Naive thymus-derived CD4-positive, alpha-beta T cell (primary cell): ENCODE measurements around the gene ANGPT4. TPM values are rescaled to one million over a fixed set of nuclear protein-coding genes. Genes with fewer than 3 reads are reported as not detected.

Source experiments
- ATAC-seq: fragments of 150-1000 bp; cut with Tn5 transposase; 2 replicates; pipeline ENCODE4 v1.10.0; 2021; ENCODE audit warnings: mild to moderate bottlenecking, moderate library complexity
- CTCF ChIA-PET: fragments of 350-600 bp; sonication (Branson Sonifier 250); formaldehyde crosslinking; loops from one replicate; lab custom pipeline; 2021; ENCODE audit warnings: antibody characterized with exemption; lab: Charles Lee
- POLR2A ChIA-PET: fragments of 350-600 bp; sonication (Branson Sonifier 250); formaldehyde crosslinking; loops from one replicate; lab custom pipeline; 2021; ENCODE audit warnings: antibody characterized with exemption, inconsistent platforms; lab: Charles Lee
- DNase-seq, 9 donors: peaks; one replicate each; pipeline versions ENCODE4 v3.0.0 to v3.0.0-alpha.2; 2020 to 2022; ENCODE audit warnings: mixed read lengths in 1 of 9
- H3K27ac ChIP-seq: one replicate; pipeline ENCODE4 v1.7.0; 2013; ENCODE audit warnings: mild to moderate bottlenecking, low read depth, low read length, moderate library complexity
- H3K27me3 ChIP-seq, 2 donors: one replicate each; pipeline ENCODE4 v1.7.0; 2013; ENCODE audit warnings: low read length in 2 of 2, mild to moderate bottlenecking in 2 of 2, moderate library complexity in 2 of 2; ENCODE audit not compliant: control insufficient read depth in 2 of 2, insufficient read depth in 2 of 2
- H3K36me3 ChIP-seq, 3 experiments: 1 replicate in 2 of 3; 2 replicates in 1 of 3; pipeline ENCODE4 v1.7.0; 2013; ENCODE audit warnings: low read length in 3 of 3, mild to moderate bottlenecking in 3 of 3, moderate library complexity in 1 of 3; ENCODE audit not compliant: insufficient read depth in 3 of 3, control insufficient read depth in 2 of 3
- H3K4me1 ChIP-seq, 2 donors: one replicate each; pipeline ENCODE4 v1.7.0; 2013; ENCODE audit warnings: low read length in 2 of 2, mild to moderate bottlenecking in 2 of 2, moderate library complexity in 1 of 2; ENCODE audit not compliant: control insufficient read depth in 2 of 2, insufficient read depth in 2 of 2
- H3K4me3 ChIP-seq: 2 replicates; pipeline ENCODE4 v1.7.0; 2013; ENCODE audit warnings: mild to moderate bottlenecking, low read length
- H3K9me3 ChIP-seq, 3 experiments: 1 replicate in 2 of 3; 2 replicates in 1 of 3; pipeline ENCODE4 v1.7.0; 2013; ENCODE audit warnings: low read length in 3 of 3; ENCODE audit not compliant: control insufficient read depth in 2 of 3
- H3K27ac Mint-ChIP-seq, 9 donors: one replicate each; pipeline ENCODE4 v1.8.0; 2020 to 2022; ENCODE audit warnings: mixed read lengths in 9 of 9, mild to moderate bottlenecking in 8 of 9, moderate library complexity in 5 of 9, inconsistent platforms in 2 of 9
- H3K27me3 Mint-ChIP-seq, 5 donors: one replicate each; pipeline ENCODE4 v1.8.0; 2021 to 2022; ENCODE audit warnings: mixed read lengths in 5 of 5, mild to moderate bottlenecking in 1 of 5
- H3K36me3 Mint-ChIP-seq, 5 donors: one replicate each; pipeline ENCODE4 v1.8.0; 2020 to 2022; ENCODE audit warnings: mixed read lengths in 5 of 5, mild to moderate bottlenecking in 3 of 5, inconsistent platforms in 1 of 5
- H3K4me1 Mint-ChIP-seq, 7 donors: one replicate each; pipeline ENCODE4 v1.8.0; 2020 to 2022; ENCODE audit warnings: mixed read lengths in 7 of 7, mild to moderate bottlenecking in 3 of 7, inconsistent platforms in 1 of 7
- H3K4me3 Mint-ChIP-seq, 10 donors: one replicate each; pipeline ENCODE4 v1.8.0; 2020 to 2022; ENCODE audit warnings: mild to moderate bottlenecking in 10 of 10, mixed read lengths in 10 of 10, moderate library complexity in 6 of 10, inconsistent platforms in 2 of 10
- H3K9me3 Mint-ChIP-seq, 11 donors: one replicate each; pipeline ENCODE4 v1.8.0; 2020 to 2022; ENCODE audit warnings: mixed read lengths in 11 of 11, mild to moderate bottlenecking in 4 of 11, inconsistent platforms in 1 of 11, moderate library complexity in 1 of 11
- intact Hi-C, 2 donors: fragments of 100-400 bp; cut with micrococcal nuclease; formaldehyde crosslinking; loops; one replicate each; pipeline ENCODE4 v1.15.1; 2023
- polyA plus RNA-seq, 2 donors: library from polyadenylated mRNA; unstranded; fragments of 300-500 nt; fragmentation: Illumina TruSeq; gene quantifications; one replicate each; pipeline ENCODE4 v1.2.3, GENCODE V29; 2021
- total RNA-seq, 6 experiments: library from RNA in 5 of 6; stranded (reverse) in 5 of 6; gene quantifications; 1 replicate in 5 of 6; 2 replicates in 1 of 6; pipeline ENCODE4 v1.2.3 and lab custom pipeline; 2021 to 2026

ANGPT4 gene, protein sequence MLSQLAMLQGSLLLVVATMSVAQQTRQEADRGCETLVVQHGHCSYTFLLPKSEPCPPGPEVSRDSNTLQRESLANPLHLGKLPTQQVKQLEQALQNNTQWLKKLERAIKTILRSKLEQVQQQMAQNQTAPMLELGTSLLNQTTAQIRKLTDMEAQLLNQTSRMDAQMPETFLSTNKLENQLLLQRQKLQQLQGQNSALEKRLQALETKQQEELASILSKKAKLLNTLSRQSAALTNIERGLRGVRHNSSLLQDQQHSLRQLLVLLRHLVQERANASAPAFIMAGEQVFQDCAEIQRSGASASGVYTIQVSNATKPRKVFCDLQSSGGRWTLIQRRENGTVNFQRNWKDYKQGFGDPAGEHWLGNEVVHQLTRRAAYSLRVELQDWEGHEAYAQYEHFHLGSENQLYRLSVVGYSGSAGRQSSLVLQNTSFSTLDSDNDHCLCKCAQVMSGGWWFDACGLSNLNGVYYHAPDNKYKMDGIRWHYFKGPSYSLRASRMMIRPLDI
- total RNA-seq (not detected), polyA plus RNA-seq (not detected), total RNA-seq (lab: John Stamatoyannopoulos, UW) (not detected)

DNA sequence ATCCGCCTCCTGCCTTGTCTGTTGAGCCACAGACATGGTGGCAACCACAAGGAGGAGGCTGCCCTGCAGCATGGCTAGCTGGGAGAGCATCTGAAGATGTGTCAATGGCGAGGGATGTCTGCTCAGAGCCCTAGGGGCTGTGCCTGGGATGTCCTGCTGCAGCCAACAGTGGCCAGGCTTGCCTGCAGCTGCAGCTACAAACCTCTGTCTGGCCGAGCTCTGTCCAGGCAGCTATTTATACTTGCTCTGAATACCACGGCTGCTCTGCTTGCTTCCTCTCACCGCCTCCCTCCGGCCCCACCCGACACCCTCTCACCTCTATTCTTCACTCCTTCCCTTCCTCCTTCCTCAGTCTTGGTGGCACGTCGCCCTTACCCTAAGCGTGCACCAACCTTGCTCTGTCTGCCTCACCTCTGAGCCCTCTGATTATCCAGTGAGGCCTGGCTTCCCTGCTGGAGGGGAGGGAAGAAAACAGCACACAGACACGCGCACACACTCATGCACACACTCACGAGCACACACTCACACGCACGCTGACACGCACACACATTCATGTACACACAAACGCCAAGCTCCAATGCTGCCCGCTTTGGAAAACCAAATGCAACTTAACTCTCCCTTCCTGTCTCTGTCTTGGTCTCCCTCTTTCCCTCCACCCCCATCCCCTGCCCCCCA lies at the start of gene ANGPT4:
Gene ANGPT4, minus strand, starts transcription at position 210 of the 675 bp plus-strand sequence. Its CDS starts 120 bp downstream, at position 90.
- H3K4me3 Mint-ChIP-seq, result peak within 1 kb of the TSS in 1 of 10 donors; percentile 27
- Histone ChIP-seq H3K4me1 (no peaks in the 10 kb centered on the region), H3K27me3 (no peaks in the 10 kb centered on the region), H3K36me3 (no peaks in the 10 kb centered on the region), H3K9me3 (no peaks in the 10 kb centered on the region), H3K4me3 (no peak within 1 kb of the TSS), H3K27ac (no peak within 1 kb of the TSS)
- intact Hi-C loops, result no loop called here
- H3K36me3 Mint-ChIP-seq, result no peaks in the 10 kb centered on the region
- POLR2A ChIA-PET, result interaction anchor here (0.6 kb wide), 1 partner anchor 16 kb away, joined by 3 read pairs; no protein-coding TSS in a partner anchor
- H3K4me1 Mint-ChIP-seq, result peaks cover 0 to 16% (median 0%) of the 10 kb centered on the region in 7 donors
- CTCF ChIA-PET, result no interaction called here
- peak within 1 kb of the TSS in 1 of 9 donors; percentile 7 for H3K27ac Mint-ChIP-seq
- H3K9me3 Mint-ChIP-seq, result peaks cover 0 to 3% (median 0%) of the 10 kb centered on the region in 11 donors
- no peak for DNase-seq
- H3K27me3 Mint-ChIP-seq, result peaks cover 0 to 31% (median 8%) of the 10 kb centered on the region in 5 donors
- ATAC-seq, result no peak

DNA sequence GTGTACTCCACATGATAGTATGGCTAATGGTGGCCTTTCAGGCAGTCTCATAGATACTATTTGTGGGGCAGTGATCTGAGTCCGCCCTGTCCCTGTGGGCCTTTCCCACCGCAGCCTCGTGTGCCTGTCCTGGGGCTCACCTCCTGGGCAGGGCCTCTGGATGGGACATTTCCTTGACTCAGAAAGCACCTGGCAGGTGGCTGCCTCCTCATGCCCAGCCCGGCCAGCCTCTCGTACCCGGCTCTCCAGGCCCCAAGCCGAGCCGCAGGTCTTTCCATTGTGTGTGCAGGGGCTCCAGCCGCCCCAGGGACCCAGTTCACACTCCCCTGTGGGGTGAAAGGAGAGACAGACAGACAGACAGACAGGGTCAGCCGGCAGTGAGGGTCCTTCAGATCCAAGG lies 47.7 kb upstream of the ANGPT4 start:
- Mint-ChIP-seq H3K4me1 (peaks cover 0 to 4% (median 0%) of the 10 kb centered on the region in 7 donors), H3K36me3 (no peaks in the 10 kb centered on the region), H3K4me3 (no peak overlapping the region), H3K9me3 (peaks cover 0 to 5% (median 0%) of the 10 kb centered on the region in 11 donors), H3K27ac (no peak overlapping the region), H3K27me3 (peaks cover 3 to 19% (median 13%) of the 10 kb centered on the region in 5 donors)
- ATAC-seq (no peak), DNase-seq (no peak)
- Histone ChIP-seq H3K27ac (no peak overlapping the region), H3K36me3 (no peaks in the 10 kb centered on the region), H3K4me3 (no peak overlapping the region), H3K27me3 (no peaks in the 10 kb centered on the region), H3K9me3 (no peaks in the 10 kb centered on the region), H3K4me1 (no peaks in the 10 kb centered on the region)
- POLR2A ChIA-PET, result no interaction called here
- intact Hi-C loops, result no loop called here
- CTCF ChIA-PET, result no interaction called here

DNA sequence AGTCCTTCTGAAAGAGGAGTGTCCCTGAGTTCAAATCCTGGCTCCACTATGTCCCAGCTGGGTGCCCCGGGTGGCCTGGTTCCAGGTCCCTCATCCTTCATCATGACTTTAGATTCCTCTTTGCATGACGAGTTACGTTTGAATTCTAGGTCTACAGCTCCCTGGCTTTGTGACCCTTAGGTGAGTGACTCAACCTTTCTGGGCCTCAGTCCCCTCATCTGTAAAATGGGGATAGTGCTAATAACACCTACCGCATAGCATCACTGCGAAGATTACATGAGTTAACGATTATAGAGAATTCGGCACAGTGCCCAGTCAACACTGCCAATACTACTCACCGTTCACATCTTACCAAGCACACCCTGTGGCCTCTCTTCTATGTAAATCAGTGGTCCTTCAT lies 46.5 kb upstream of the ANGPT4 start:
- no peak for DNase-seq

DNA sequence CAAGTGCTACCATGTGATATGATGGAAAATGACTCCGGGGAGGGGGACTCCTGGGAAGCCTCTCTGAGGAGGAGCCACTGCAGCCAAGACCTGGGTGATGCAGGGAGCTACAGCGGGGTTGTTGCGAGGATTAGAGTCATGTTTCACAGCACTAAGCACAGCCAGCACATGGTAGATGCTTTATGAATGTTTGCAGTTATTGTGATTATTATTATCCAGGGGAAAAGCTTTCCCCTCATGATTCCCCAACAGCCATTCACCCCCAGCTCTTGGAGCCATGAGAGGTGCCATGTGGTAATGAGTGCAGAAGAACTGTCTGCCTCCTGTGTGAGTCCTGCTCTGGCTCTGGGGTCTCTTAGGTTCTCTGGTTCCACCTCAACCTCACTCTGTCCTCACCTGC lies 46.1 kb upstream of the ANGPT4 start:
- Mint-ChIP-seq H3K4me3 (no peak overlapping the region), H3K9me3 (no peaks in the 10 kb centered on the region), H3K4me1 (peaks cover 0 to 5% (median 0%) of the 10 kb centered on the region in 7 donors), H3K27ac (no peak overlapping the region), H3K27me3 (peaks cover 6 to 28% (median 17%) of the 10 kb centered on the region in 5 donors), H3K36me3 (no peaks in the 10 kb centered on the region)
- POLR2A ChIA-PET, result no interaction called here
- Histone ChIP-seq H3K4me3 (no peak overlapping the region), H3K9me3 (no peaks in the 10 kb centered on the region), H3K27ac (no peak overlapping the region), H3K27me3 (no peaks in the 10 kb centered on the region), H3K4me1 (no peaks in the 10 kb centered on the region), H3K36me3 (no peaks in the 10 kb centered on the region)
- intact Hi-C loops, result no loop called here
- ATAC-seq (no peak), DNase-seq (no peak)
- CTCF ChIA-PET, result no interaction called here

More for the DNA sequence above, 46.5 kb upstream of the ANGPT4 start:
- peaks cover 0 to 5% (median 0%) of the 10 kb centered on the region in 7 donors for H3K4me1 Mint-ChIP-seq
- no peak for ATAC-seq
- H3K4me3 ChIP-seq, result no peak overlapping the region
- no peaks in the 10 kb centered on the region for H3K36me3 Mint-ChIP-seq
- H3K27ac ChIP-seq, result no peak overlapping the region
- no peaks in the 10 kb centered on the region for H3K4me1 ChIP-seq
- intact Hi-C loops, result no loop called here
- H3K27me3 ChIP-seq, result no peaks in the 10 kb centered on the region
- H3K9me3 ChIP-seq, result no peaks in the 10 kb centered on the region
- ChIA-PET POLR2A (no interaction called here), CTCF (no interaction called here)
- H3K27ac Mint-ChIP-seq, result no peak overlapping the region
- H3K36me3 ChIP-seq, result no peaks in the 10 kb centered on the region
- H3K4me3 Mint-ChIP-seq, result no peak overlapping the region
- peaks cover 0 to 1% (median 0%) of the 10 kb centered on the region in 11 donors for H3K9me3 Mint-ChIP-seq
- H3K27me3 Mint-ChIP-seq, result peaks cover 6 to 26% (median 17%) of the 10 kb centered on the region in 5 donors

DNA sequence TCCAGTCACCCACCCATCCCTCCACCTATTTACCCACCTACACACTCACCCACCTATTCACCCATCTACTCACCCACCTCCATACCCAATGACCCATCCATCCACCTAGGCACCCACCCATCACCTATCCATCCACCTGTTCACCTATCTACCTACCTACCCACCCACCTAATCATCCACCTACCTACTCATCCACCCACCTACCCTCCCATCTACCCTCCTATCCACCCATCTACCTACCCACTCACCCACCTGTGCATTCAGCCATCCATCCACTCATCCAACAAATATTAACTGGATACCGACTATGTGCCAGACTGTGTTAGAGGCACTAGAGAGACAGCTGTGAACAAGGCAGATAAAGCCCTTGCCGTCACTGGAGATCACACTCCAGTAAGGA lies 45.6 kb upstream of the ANGPT4 start:
- no peaks in the 10 kb centered on the region for H3K27me3 ChIP-seq
- CTCF ChIA-PET, result no interaction called here

DNA sequence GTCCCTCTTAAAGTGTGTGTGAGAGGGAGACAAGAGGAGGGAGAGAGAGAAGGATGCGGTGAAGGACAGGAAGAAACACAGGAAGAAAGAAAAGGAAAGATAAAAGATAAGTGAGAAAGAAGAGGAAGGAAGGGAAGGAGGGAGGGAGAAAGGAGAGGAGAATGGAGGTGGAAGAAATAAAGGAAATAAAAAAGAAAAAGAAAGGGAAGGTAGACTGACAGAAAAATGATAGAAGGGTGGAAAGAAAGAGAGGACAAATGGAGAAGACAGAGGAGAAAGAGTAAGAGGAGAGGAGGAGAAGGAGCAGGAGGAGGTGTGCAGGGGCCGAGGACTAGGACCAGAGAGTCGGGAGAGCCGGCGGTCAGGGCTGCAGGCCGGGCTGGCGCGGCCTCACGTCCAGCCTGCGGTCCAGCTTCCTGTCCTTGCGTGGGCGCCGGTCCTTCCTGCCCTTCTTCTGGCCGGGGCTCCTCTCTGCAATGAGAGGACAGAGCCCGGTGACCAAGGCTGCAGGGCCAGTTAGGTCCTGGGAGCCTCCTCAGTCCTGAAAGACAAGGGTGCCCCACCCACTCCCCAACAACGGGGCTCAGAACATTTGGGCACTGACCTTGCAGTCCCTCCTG lies 44.0 kb upstream of the ANGPT4 start:
- H3K27me3 Mint-ChIP-seq, result peaks cover 16 to 40% (median 23%) of the 10 kb centered on the region in 5 donors
- DNase-seq, result no peak
- Histone ChIP-seq H3K4me3 (no peak overlapping the region), H3K27ac (no peak overlapping the region), H3K27me3 (no peaks in the 10 kb centered on the region), H3K4me1 (no peaks in the 10 kb centered on the region), H3K9me3 (no peaks in the 10 kb centered on the region), H3K36me3 (no peaks in the 10 kb centered on the region)
- intact Hi-C loops, result loop anchor here (5.0 to 10.0 kb wide), 2 partner anchors 75 to 252 kb away; no protein-coding TSS in a partner anchor
- H3K27ac Mint-ChIP-seq, result no peak overlapping the region
- H3K36me3 Mint-ChIP-seq, result no peaks in the 10 kb centered on the region
- ATAC-seq, result no peak
- H3K4me3 Mint-ChIP-seq, result no peak overlapping the region
- POLR2A ChIA-PET, result no interaction called here
- CTCF ChIA-PET, result interaction anchor here (0.8 kb wide), 1 partner anchor 146 kb away, joined by 4 read pairs; no protein-coding TSS in a partner anchor
- H3K4me1 Mint-ChIP-seq, result peaks cover 0 to 8% (median 0%) of the 10 kb centered on the region in 7 donors
- no peaks in the 10 kb centered on the region for H3K9me3 Mint-ChIP-seq

More for the DNA sequence above, 45.6 kb upstream of the ANGPT4 start:
- Mint-ChIP-seq H3K4me1 (peaks cover 0 to 5% (median 0%) of the 10 kb centered on the region in 7 donors), H3K27ac (no peak overlapping the region), H3K36me3 (no peaks in the 10 kb centered on the region), H3K27me3 (peaks cover 6 to 28% (median 17%) of the 10 kb centered on the region in 5 donors), H3K4me3 (no peak overlapping the region), H3K9me3 (no peaks in the 10 kb centered on the region)
- POLR2A ChIA-PET, result no interaction called here
- no peak for DNase-seq
- intact Hi-C loops, result no loop called here
- Histone ChIP-seq H3K9me3 (no peaks in the 10 kb centered on the region), H3K4me1 (no peaks in the 10 kb centered on the region), H3K27ac (no peak overlapping the region), H3K4me3 (no peak overlapping the region), H3K36me3 (no peaks in the 10 kb centered on the region)
- no peak for ATAC-seq
